ENCODE results near the gene EML6. TPM values are rescaled to one million over a fixed set of nuclear protein-coding genes. Genes with fewer than 3 reads are reported as not detected.

EML6 gene
- total and polyA plus RNA-seq, 4 donors = 0.94 to 5.1 (median 2.0) TPM

- ATAC-seq (ENCODE audit: insufficient read depth, low FRiP score) (no peak), DNase-seq (peak in 1 of 3 donors; percentile 13)
- TF ChIP-seq, protein P1, sequence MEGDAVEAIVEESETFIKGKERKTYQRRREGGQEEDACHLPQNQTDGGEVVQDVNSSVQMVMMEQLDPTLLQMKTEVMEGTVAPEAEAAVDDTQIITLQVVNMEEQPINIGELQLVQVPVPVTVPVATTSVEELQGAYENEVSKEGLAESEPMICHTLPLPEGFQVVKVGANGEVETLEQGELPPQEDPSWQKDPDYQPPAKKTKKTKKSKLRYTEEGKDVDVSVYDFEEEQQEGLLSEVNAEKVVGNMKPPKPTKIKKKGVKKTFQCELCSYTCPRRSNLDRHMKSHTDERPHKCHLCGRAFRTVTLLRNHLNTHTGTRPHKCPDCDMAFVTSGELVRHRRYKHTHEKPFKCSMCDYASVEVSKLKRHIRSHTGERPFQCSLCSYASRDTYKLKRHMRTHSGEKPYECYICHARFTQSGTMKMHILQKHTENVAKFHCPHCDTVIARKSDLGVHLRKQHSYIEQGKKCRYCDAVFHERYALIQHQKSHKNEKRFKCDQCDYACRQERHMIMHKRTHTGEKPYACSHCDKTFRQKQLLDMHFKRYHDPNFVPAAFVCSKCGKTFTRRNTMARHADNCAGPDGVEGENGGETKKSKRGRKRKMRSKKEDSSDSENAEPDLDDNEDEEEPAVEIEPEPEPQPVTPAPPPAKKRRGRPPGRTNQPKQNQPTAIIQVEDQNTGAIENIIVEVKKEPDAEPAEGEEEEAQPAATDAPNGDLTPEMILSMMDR (IDR thresholded peaks at IDR 0.05; ENCODE audit: control extremely low read depth, extremely low read depth) = no peak
These were observed 156.3 kb downstream of the EML6 start for GRCh38 chr2:54879598-54880332.

DNA sequence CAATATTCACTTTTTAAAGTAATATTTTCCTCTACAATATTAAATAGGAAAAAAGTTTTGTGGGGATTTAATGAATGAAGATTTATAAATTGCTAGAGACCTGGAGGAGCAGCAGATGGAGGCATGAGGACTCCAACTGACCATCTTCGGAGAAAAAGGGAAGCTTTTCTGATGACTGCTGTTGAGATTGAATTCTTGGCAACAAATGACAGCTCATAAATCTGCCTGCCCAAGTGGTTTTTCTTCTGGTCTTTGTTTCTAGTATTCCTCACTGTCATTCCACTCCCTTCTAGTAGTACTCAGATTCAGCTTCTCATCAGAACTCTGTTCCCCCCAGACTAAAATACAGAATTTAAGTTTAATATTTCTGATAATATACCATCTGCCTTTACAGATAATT is 157.0 kb downstream of the EML6 start:
- Histone ChIP-seq H3K4me1 (ENCODE audit: control insufficient read depth in 5 of 5, insufficient read depth in 5 of 5, low read length in 5 of 5) (no peaks in the 10 kb centered on the region), H3K36me3 (ENCODE audit: control insufficient read depth in 4 of 4, insufficient read depth in 4 of 4, low read length in 4 of 4) (no peaks in the 10 kb centered on the region), H3K27me3 (ENCODE audit: control insufficient read depth in 3 of 3, insufficient read depth in 3 of 3, low read length in 2 of 3) (peaks cover 0 to 2% (median 0%) of the 10 kb centered on the region in 3 donors), H3K27ac (ENCODE audit: low read depth in 1 of 2, low read length in 1 of 2) (no peak overlapping the region), H3K9ac (ENCODE audit: insufficient read depth in 1 of 2, low read length in 2 of 2) (no peak overlapping the region), H3K9me3 (ENCODE audit: control insufficient read depth in 4 of 4, insufficient read depth in 3 of 4, low read length in 3 of 4) (no peaks in the 10 kb centered on the region), H3K4me3 (no peak overlapping the region)
- no peak for ATAC-seq (ENCODE audit: insufficient read depth, low FRiP score)
- WGBS, 2 donors = 23 to 45% methylated on average over 1 of the region's 1 CpG
- DNase-seq = no peak
- TF ChIP-seq, protein P1 (IDR thresholded peaks at IDR 0.05; ENCODE audit: control extremely low read depth, extremely low read depth) = no peak

More at GRCh38 chr2:54879598-54880332, 156.3 kb downstream of the EML6 start:
- no peak overlapping the region for H3K9ac ChIP-seq (ENCODE audit: insufficient read depth in 1 of 2, low read length in 2 of 2)
- H3K4me3 ChIP-seq = no peak overlapping the region
- H3K9me3 ChIP-seq (ENCODE audit: control insufficient read depth in 4 of 4, insufficient read depth in 3 of 4, low read length in 3 of 4) = no peaks in the 10 kb centered on the region
- H3K27ac ChIP-seq (ENCODE audit: low read depth in 1 of 2, low read length in 1 of 2) = no peak overlapping the region
- peaks cover 0 to 2% (median 0%) of the 10 kb centered on the region in 3 donors for H3K27me3 ChIP-seq (ENCODE audit: control insufficient read depth in 3 of 3, insufficient read depth in 3 of 3, low read length in 2 of 3)
- H3K4me1 ChIP-seq (ENCODE audit: control insufficient read depth in 5 of 5, insufficient read depth in 5 of 5, low read length in 5 of 5) = no peaks in the 10 kb centered on the region
- WGBS, 2 donors = 69 to 71% methylated on average over 14 of the region's 14 CpGs
- no peaks in the 10 kb centered on the region for H3K36me3 ChIP-seq (ENCODE audit: control insufficient read depth in 4 of 4, insufficient read depth in 4 of 4, low read length in 4 of 4)

- no peak for DNase-seq
These were observed 158.3 kb downstream of the EML6 start for GRCh38 chr2:54881759-54882158.

More at GRCh38 chr2:54881759-54882158, 158.3 kb downstream of the EML6 start:
- Histone ChIP-seq H3K9me3 (ENCODE audit: control insufficient read depth in 4 of 4, insufficient read depth in 3 of 4, low read length in 3 of 4) (no peaks in the 10 kb centered on the region), H3K27me3 (ENCODE audit: control insufficient read depth in 3 of 3, insufficient read depth in 3 of 3, low read length in 2 of 3) (peaks cover 0 to 2% (median 0%) of the 10 kb centered on the region in 3 donors), H3K4me1 (ENCODE audit: control insufficient read depth in 5 of 5, insufficient read depth in 5 of 5, low read length in 5 of 5) (no peaks in the 10 kb centered on the region), H3K9ac (ENCODE audit: insufficient read depth in 1 of 2, low read length in 2 of 2) (no peak overlapping the region), H3K27ac (ENCODE audit: low read depth in 1 of 2, low read length in 1 of 2) (no peak overlapping the region), H3K36me3 (ENCODE audit: control insufficient read depth in 4 of 4, insufficient read depth in 4 of 4, low read length in 4 of 4) (no peaks in the 10 kb centered on the region), H3K4me3 (no peak overlapping the region)
- TF ChIP-seq, protein P1 (IDR thresholded peaks at IDR 0.05; ENCODE audit: control extremely low read depth, extremely low read depth) = no peak
- ATAC-seq (ENCODE audit: insufficient read depth, low FRiP score) = no peak
- WGBS, 2 donors = 74 to 81% methylated on average over 4 of the region's 4 CpGs
